GM12874 (cell line): Measurements from ENCODE around the gene UMAD1.

Source experiments
- TF ChIP-seq, protein P1 (sequence below): IDR thresholded peaks from 2 replicates; pipeline ENCODE4 v1.5.1; 2011; ENCODE audit warnings: low read depth, mild to moderate bottlenecking, control low read depth, low read length, moderate library complexity; ENCODE audit not compliant: insufficient read depth

Gene UMAD1

GRCh38 chr7:7640221-7641128, at the start of gene UMAD1:
TSS of gene UMAD1 (plus strand) at chr7:7640752. CDS start at chr7:7673372, 32,620 bp downstream.
- TF ChIP-seq, protein P1, sequence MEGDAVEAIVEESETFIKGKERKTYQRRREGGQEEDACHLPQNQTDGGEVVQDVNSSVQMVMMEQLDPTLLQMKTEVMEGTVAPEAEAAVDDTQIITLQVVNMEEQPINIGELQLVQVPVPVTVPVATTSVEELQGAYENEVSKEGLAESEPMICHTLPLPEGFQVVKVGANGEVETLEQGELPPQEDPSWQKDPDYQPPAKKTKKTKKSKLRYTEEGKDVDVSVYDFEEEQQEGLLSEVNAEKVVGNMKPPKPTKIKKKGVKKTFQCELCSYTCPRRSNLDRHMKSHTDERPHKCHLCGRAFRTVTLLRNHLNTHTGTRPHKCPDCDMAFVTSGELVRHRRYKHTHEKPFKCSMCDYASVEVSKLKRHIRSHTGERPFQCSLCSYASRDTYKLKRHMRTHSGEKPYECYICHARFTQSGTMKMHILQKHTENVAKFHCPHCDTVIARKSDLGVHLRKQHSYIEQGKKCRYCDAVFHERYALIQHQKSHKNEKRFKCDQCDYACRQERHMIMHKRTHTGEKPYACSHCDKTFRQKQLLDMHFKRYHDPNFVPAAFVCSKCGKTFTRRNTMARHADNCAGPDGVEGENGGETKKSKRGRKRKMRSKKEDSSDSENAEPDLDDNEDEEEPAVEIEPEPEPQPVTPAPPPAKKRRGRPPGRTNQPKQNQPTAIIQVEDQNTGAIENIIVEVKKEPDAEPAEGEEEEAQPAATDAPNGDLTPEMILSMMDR: no peak

GRCh38 chr7:7595451-7595850, 45.1 kb upstream of the UMAD1 start:
- TF ChIP-seq, protein P1: no peak

- TF ChIP-seq, protein P1: no peak
These were observed 44.4 kb upstream of the UMAD1 start for GRCh38 chr7:7596176-7596575.

DNA sequence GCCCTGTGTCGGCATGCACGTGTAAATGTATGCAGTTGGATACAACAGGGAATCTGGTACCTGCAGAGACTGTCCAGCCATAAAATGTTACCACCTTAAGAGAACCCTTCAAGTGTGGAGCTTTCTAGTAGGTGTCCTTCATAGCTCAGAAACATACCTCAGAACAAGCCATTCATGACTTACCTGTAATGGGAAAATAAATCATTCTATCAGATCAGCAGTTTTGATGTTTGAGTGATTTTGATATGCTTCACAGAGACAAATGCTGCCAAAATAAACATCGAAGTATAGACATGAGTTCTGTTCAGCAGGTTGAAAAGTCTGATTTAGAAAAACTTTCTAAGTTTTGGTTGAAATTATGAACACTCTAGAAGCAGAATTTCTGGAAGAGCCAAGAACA, 33.5 kb upstream of the UMAD1 start:
- TF ChIP-seq, protein P1: no peak

DNA sequence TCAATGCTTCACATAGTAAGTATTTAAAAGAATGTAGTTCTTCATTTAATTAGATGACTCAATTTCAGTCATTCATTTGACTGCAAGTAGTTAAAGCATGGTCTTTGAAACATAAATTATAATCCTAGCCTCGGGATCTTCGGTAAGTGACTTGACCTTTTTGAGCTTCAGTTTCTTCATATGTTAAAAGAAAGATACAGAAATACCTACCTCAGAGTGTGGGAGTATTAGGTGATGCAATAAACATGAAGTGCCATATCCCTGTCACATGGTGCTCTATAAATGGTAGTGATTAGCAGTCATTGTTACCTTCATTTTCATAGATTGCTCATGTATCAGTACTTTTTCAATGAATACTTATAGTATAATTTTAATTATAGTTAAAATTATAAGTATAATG, 31.2 kb upstream of the UMAD1 start:
- TF ChIP-seq, protein P1: no peak

DNA sequence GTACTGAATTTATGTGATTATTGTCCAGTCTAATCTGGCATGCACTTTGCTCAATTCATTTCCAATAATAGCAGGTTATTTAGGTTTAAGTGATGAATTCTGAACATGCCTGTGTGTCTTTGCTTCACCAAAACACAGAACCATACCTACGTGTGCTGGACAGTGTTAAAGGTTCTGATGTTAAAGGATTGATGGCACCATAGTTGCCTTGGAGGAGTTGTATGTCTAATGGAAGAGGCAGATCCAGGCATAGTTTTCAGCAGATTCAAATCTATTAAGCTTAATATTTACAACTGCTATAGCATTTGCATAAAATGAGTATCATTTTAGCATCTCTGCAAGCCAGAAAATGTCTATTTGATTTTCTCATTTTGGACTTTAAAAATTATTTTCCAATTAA, 28.0 kb upstream of the UMAD1 start:
- TF ChIP-seq, protein P1: no peak

DNA sequence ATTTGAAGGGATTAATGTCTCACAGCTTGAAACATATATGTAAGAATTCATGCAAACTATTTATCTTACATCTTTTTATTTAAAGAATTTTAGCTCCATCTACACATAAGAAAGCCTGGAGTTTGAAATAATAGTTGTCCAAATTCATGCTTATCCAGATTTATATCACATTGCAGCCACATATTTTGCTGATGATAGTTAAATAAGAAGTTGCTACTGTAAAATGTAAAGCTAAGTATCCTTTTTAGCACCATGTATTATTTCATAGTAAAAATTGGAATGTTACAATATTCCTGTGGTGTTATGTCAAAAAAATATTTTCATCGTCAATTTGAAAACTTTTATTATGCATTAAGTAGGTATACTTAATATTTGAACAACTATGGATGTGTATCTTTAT, 27.3 kb upstream of the UMAD1 start:
- TF ChIP-seq, protein P1: no peak
